ENCODE measurements around the gene RBM18. TPM values are rescaled to one million over a fixed set of nuclear protein-coding genes. Genes with fewer than 3 reads are reported as not detected.

Gene RBM18
- total RNA-seq, 2 experiments from 2014 or later = 20.9 to 23.4 TPM

DNA sequence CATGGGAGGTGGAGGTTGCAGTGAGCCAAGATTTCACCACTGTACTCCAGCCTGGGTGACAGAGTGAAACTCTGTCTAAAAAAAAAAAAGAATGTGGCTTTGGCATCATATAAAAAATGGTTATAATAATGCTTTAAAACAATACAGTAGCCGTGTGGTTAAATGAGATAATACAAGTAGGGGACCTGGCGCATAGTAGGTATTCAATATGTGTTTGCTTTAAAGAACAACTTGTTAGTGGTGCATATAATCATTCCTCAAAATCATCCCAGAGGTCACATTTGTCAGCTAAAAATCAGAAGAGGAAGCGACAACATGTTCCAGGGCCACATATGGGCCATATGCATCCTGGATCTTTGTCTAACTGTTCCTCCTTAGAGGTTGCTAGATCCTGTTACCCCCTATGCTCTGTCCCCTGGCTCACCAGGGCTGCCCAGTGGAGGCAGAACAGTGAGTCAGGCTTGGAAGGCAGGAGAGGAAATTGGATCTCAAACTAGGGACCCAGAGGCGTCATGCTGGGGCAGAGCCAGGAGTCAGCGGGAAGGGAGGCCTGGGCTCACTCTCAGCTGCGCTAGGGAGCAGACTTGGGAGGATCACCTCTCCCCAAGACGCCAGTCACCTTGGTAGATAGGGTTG lies 63.6 kb downstream of the RBM18 start:
- no peaks in the 10 kb centered on the region for H3K9me3 Mint-ChIP-seq
- H3K4me3 Mint-ChIP-seq = no peak overlapping the region
- H3K4me1 Mint-ChIP-seq = no peaks in the 10 kb centered on the region
- POLR2A ChIA-PET = no interaction called here
- H3K27ac Mint-ChIP-seq = no peak overlapping the region
- ATAC-seq (ENCODE audit: low read depth) = no peak
- DNase-seq = no peak
- H3K36me3 Mint-ChIP-seq = no peaks in the 10 kb centered on the region
- peaks cover 9% of the 10 kb centered on the region for H3K27me3 Mint-ChIP-seq

DNA sequence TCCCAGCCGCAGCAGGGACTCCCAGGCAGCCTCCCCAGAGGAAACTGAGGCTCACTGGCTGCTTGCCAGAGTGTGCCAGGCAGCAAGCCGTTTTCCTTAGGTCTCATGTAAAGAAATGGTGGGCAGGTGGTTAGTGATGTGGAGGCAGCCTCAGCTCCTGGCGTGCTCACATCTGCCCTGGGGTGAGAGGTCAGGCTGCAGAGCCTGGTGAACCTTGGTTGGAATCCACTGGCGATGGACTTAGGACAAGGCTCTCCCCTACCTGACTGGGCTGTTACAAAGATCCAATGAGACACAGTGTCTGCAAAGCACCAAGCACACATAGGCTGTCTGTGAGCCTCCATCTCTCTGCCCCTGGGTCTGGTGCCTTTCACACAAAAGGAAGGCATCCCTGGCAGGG lies 66.8 kb downstream of the RBM18 start:
- Mint-ChIP-seq H3K27ac (no peak overlapping the region), H3K36me3 (no peaks in the 10 kb centered on the region), H3K27me3 (peaks cover 11% of the 10 kb centered on the region), H3K4me1 (no peaks in the 10 kb centered on the region), H3K9me3 (no peaks in the 10 kb centered on the region), H3K4me3 (no peak overlapping the region)
- DNase-seq (no peak), ATAC-seq (ENCODE audit: low read depth) (no peak)
- POLR2A ChIA-PET = no interaction called here

DNA sequence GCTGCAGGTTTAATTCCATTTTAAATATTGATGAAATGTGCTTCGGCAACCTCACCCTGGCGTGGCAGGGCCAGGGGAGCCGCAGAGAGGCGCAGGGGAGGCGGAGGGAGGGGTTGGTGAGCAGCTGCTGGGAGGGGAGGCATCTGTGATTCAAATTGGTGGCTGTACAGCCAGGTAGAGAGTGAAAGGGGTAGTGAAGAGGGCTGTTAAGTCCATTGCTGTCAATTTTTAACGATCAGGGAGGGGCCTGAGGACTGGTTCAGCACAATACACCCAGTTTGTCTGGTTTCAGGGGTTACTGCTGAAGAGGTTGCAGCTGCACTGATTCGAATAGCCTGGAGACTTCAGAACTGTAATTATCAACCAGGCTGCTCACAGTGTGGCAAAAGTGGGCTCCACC lies 67.2 kb downstream of the RBM18 start:
- POLR2A ChIA-PET = no interaction called here
- Mint-ChIP-seq H3K4me3 (no peak overlapping the region), H3K27ac (no peak overlapping the region), H3K27me3 (peaks cover 11% of the 10 kb centered on the region), H3K4me1 (no peaks in the 10 kb centered on the region), H3K36me3 (no peaks in the 10 kb centered on the region), H3K9me3 (no peaks in the 10 kb centered on the region)
- ATAC-seq (ENCODE audit: low read depth) (no peak), DNase-seq (no peak)

DNA sequence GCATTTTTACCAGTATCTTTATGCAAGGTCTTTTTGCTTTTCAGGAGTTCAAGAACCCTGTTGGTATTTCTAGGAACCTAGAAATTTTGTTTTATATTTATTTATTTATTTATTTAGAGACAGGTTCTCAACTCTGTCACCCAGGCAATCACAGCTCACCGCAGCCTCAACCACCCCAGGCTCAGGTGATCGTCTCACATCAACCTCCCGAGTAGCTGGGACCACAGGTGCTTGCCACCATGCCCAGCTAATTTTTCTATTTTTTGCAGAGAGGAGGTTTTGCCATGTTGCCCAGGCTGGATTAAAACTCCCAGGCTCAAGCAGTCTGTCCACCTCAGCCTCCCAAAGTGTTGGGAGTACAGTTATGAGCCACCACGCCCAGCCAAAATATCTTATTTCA lies 68.8 kb downstream of the RBM18 start:
- Mint-ChIP-seq H3K9me3 (no peaks in the 10 kb centered on the region), H3K36me3 (no peaks in the 10 kb centered on the region), H3K27me3 (peaks cover 11% of the 10 kb centered on the region), H3K4me1 (no peaks in the 10 kb centered on the region), H3K4me3 (no peak overlapping the region), H3K27ac (no peak overlapping the region)
- POLR2A ChIA-PET = no interaction called here
- no peak for ATAC-seq (ENCODE audit: low read depth)
- DNase-seq = no peak

DNA sequence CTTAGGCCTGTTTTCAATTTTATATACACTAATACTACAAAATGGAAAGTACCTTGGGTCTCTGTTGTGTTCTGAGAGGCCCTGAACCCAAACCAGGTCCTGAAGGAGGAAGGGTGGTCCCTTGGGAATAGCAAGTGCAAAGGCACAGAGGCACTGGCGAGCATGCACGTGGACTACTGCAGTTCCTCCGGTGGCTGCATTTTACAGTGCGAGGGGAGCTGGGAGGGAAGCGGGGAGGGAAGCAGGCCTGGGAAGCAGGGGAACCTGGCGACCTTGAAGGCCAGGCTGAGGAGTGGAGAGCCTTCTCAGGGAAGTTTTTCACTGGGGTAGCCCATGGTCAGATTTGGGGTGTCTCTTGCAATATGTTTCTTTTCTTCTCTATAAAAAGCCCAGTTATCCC lies 71.0 kb downstream of the RBM18 start:
- H3K4me1 Mint-ChIP-seq = no peaks in the 10 kb centered on the region
- POLR2A ChIA-PET = no interaction called here
- H3K27ac Mint-ChIP-seq = no peak overlapping the region
- no peaks in the 10 kb centered on the region for H3K9me3 Mint-ChIP-seq
- no peak for ATAC-seq (ENCODE audit: low read depth)
- no peak for DNase-seq
- H3K36me3 Mint-ChIP-seq = no peaks in the 10 kb centered on the region
- H3K4me3 Mint-ChIP-seq = no peak overlapping the region
- peaks cover 11% of the 10 kb centered on the region for H3K27me3 Mint-ChIP-seq

DNA sequence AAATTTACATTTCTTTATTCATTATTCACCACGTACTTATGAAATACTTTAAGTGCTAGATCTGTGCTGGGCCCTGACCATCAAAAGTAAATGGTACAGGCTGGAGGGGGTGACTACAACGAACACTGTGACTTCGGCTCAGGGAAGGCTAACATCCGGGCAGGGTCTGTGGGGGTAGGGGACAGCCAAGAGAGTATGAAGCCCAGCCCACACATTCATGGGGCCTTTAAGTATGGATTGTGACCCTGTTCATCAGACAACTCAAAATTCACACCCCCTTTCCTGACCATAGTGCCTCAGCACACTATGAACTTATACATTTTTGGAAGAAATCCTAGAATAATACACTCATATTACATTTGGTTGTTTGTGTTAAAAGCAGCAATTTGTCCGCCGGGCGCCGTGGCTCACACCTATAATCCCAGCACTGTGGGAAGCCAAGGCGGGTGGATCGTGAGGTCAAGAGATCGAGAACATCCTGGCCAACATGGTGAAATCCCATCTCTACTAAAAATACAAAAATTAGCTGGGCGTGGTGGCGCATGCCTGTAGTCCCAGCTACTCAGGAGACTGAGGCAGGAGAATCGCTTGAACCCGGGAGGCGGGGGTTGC lies 71.6 kb downstream of the RBM18 start:
- no peak for DNase-seq
- H3K27me3 Mint-ChIP-seq = peaks cover 8% of the 10 kb centered on the region
- POLR2A ChIA-PET = no interaction called here
- no peaks in the 10 kb centered on the region for H3K36me3 Mint-ChIP-seq
- no peaks in the 10 kb centered on the region for H3K4me1 Mint-ChIP-seq
- no peak for ATAC-seq (ENCODE audit: low read depth)
- no peak overlapping the region for H3K27ac Mint-ChIP-seq
- no peak overlapping the region for H3K4me3 Mint-ChIP-seq
- no peaks in the 10 kb centered on the region for H3K9me3 Mint-ChIP-seq

DNA sequence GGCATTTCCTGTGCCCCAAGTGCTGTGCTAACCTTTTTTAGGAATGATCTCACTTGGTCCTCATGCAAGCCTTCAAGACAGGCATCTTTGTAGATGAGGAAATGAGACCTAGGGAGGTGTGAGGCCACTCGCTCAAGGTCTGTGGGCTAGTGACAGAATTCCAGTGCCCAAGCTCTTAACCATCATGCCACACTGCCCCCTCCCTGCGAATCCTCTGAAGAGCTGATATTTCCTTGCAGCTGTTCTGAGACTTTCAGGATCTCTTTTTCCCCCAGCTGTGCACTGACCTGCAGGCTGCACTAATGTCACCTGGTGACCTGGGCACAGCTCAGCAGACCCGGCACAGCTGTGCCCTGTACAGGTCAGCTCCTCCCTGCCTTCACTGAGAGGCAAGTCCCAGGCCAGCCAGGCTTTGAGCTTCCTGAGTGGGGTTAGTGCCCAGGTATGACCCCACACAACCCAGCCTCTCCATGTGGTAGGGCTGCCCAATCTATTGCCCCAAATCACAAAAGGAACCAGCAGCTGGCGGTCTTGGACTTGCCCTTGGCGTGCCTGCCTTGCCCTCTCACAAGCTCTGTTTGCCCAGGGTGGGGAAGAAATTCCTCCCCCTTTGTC lies 72.3 kb downstream of the RBM18 start:
- no peaks in the 10 kb centered on the region for H3K36me3 Mint-ChIP-seq
- DNase-seq = no peak
- H3K4me3 Mint-ChIP-seq = no peak overlapping the region
- no peaks in the 10 kb centered on the region for H3K9me3 Mint-ChIP-seq
- POLR2A ChIA-PET = no interaction called here
- H3K27ac Mint-ChIP-seq = no peak overlapping the region
- ATAC-seq (ENCODE audit: low read depth) = no peak
- H3K4me1 Mint-ChIP-seq = no peaks in the 10 kb centered on the region
- H3K27me3 Mint-ChIP-seq = peaks cover 8% of the 10 kb centered on the region

DNA sequence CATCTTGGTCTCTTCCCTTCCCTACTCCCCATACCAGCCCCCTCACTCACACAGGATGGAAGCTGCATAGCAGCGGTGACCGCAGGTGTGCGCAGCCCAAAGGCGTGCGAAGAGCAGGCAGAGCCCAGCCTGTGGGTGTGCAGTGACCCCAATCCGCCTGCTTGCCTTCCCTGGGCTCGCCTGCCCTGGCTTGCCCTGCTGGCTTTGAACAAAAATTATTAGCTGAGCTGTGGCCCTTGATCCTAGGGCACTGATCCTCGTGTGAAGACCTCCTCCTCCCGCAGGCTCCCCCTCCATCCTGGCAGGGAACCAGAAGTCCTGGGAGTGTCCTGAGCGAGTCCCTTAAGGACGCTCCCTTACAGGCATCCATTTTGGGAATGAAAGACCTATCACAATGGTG lies 73.1 kb downstream of the RBM18 start:
- no peak overlapping the region for H3K27ac Mint-ChIP-seq
- POLR2A ChIA-PET = no interaction called here
- H3K4me1 Mint-ChIP-seq = no peaks in the 10 kb centered on the region
- H3K9me3 Mint-ChIP-seq = no peaks in the 10 kb centered on the region
- no peaks in the 10 kb centered on the region for H3K36me3 Mint-ChIP-seq
- no peak overlapping the region for H3K4me3 Mint-ChIP-seq
- DNase-seq = no peak
- no peak for ATAC-seq (ENCODE audit: low read depth)
- H3K27me3 Mint-ChIP-seq = peaks cover 2% of the 10 kb centered on the region

DNA sequence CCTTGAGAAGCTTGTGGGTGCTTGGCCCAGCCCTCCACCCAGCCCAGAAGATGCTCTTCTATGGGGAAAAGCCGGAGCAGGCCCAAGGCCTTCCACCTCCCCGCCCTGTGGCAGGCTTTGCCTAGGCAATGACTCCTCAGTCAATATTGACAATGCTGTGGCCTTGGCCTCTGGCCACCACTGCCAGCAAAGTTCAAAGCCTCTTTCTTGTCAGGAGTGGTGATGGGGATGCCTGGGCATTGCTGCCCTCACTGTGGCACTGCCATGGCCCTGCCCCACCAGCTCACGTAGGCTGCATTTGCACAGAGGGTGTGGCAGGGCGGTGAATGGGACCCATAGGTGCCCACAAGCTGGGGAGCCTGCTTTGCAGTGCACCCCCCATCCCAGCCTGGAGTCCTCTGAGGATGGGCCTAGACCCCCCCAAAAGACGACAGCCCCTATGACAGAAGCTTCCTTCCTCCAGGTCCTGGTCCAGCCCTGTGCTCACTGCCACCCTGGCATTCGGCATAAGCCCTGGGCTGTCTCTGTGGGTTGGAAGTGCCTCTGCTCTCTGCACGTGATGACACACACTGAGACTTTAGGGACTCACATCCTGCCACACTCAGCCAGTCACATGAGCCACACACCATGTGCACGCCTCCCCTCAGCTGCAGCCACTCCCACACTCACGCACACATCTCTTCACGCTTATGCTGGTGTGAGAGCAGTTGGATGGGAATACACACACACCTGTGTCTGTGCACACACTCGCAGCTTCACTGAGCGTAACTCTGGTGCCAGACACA lies 73.9 kb downstream of the RBM18 start:
- no peaks in the 10 kb centered on the region for H3K9me3 Mint-ChIP-seq
- DNase-seq (no peak), ATAC-seq (ENCODE audit: low read depth) (peak; percentile 26)
- H3K4me3 Mint-ChIP-seq = no peak overlapping the region
- POLR2A ChIA-PET = no interaction called here
- no peaks in the 10 kb centered on the region for H3K27me3 Mint-ChIP-seq
- no peaks in the 10 kb centered on the region for H3K4me1 Mint-ChIP-seq
- no peak overlapping the region for H3K27ac Mint-ChIP-seq
- no peaks in the 10 kb centered on the region for H3K36me3 Mint-ChIP-seq

DNA sequence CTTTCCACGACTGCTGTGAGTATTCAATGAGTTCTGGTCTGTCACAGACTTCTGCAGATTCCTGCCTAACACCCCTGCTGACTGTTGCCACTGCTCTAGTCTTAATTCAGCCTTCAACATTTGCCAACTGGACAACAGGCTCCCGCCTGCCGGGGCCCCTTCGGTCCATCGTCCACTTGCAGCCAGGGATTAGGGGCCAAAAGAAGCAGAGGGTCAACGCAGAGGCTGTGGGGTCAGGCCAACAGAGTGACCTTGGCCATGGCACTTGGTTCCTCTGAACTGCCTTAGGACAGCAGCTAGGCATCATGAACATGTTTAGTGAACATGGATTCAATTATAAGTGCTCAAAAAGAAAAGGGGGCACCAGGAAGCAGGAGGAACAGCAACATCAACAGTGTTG lies 76.3 kb downstream of the RBM18 start:
- ATAC-seq (ENCODE audit: low read depth) = no peak

More for the DNA sequence above, 76.3 kb downstream of the RBM18 start:
- Mint-ChIP-seq H3K9me3 (no peaks in the 10 kb centered on the region), H3K27ac (no peak overlapping the region), H3K4me3 (no peak overlapping the region), H3K4me1 (no peaks in the 10 kb centered on the region), H3K36me3 (no peaks in the 10 kb centered on the region), H3K27me3 (no peaks in the 10 kb centered on the region)
- POLR2A ChIA-PET = no interaction called here
- DNase-seq = no peak

Other genes with a start within 250 kb of the RBM18 start
- gene TTLL11, start 171.5 kb downstream of the RBM18 start, total RNA-seq = 1 to 10 TPM; 3.9 to 4.1 TPM
- gene NDUFA8, start 105.1 kb downstream of the RBM18 start, total RNA-seq = 10 to 100 TPM; 32.5 to 36.7 TPM
- gene MORN5, start 104.9 kb downstream of the RBM18 start, total RNA-seq = not detected
- gene LHX6, start 35.9 kb downstream of the RBM18 start, total RNA-seq = not detected
- 10 to 100 TPM; 28.4 to 29.0 TPM for gene MRRF, start within 50 bp of the RBM18 start, total RNA-seq
- 1 to 10 TPM in 1 of 2 experiments, under 1 TPM in 1; 0.96 to 1.6 TPM for gene PTGS1, start 106.2 kb upstream of the RBM18 start, total RNA-seq
- not detected for gene OR1J1, start 213.1 kb upstream of the RBM18 start, total RNA-seq
- gene OR1J2, start 246.0 kb upstream of the RBM18 start, total RNA-seq = not detected

Data from activated naive CD8-positive, alpha-beta T cell treated with anti-CD3 and anti-CD28 coated beads, Interleukin-2, amount 10 ng/mL, durations not matched to agents 7 days and 5 days (primary cell).